Endodermal cell (in vitro differentiated cells): ENCODE data around the gene DMRT3. TPM values are rescaled to one million over a fixed set of nuclear protein-coding genes. Genes with fewer than 3 reads are reported as not detected.

Source experiments
- DNase-seq: peaks from one replicate; pipeline ENCODE4 v3.0.0-alpha.2; 2017
- H3K27ac ChIP-seq: 2 replicates; pipeline ENCODE4 v1.5.1; 2013; ENCODE audit warnings: mild to moderate bottlenecking, low read depth, low read length, moderate library complexity
- H3K27me3 ChIP-seq: 2 replicates; pipeline ENCODE4 v1.6.1; 2013; ENCODE audit warnings: mild to moderate bottlenecking, low read length, moderate library complexity; ENCODE audit not compliant: insufficient read depth, control insufficient read depth, poor library complexity, severe bottlenecking
- H3K36me3 ChIP-seq: 2 replicates; pipeline ENCODE4 v1.7.0; 2013; ENCODE audit warnings: mild to moderate bottlenecking, low read length, moderate library complexity; ENCODE audit not compliant: control insufficient read depth, insufficient read depth
- H3K4me1 ChIP-seq: one replicate; pipeline ENCODE4 v1.7.0; 2013; ENCODE audit warnings: low read length; ENCODE audit not compliant: control insufficient read depth, insufficient read depth
- H3K4me3 ChIP-seq: 2 replicates; pipeline ENCODE4 v1.5.1; 2013; ENCODE audit warnings: mild to moderate bottlenecking, low read length, moderate library complexity
- H3K9ac ChIP-seq: 2 replicates; pipeline ENCODE4 v1.6.1; 2013; ENCODE audit warnings: mild to moderate bottlenecking, low read length, moderate library complexity; ENCODE audit not compliant: poor library complexity, severe bottlenecking; ENCODE audit errors: extremely low read depth
- H3K9me3 ChIP-seq: 2 replicates; pipeline ENCODE4 v1.6.1; 2013; ENCODE audit warnings: mild to moderate bottlenecking, low read length, moderate library complexity; ENCODE audit not compliant: control insufficient read depth
- H3K27ac Mint-ChIP-seq: 2 replicates; pipeline ENCODE4 v1.8.0; 2020; ENCODE audit warnings: mixed read lengths
- H3K27me3 Mint-ChIP-seq: 2 replicates; pipeline ENCODE4 v1.8.0; 2021; ENCODE audit warnings: mild to moderate bottlenecking, mixed read lengths; ENCODE audit not compliant: insufficient read depth
- H3K36me3 Mint-ChIP-seq: 2 replicates; pipeline ENCODE4 v1.8.0; 2020; ENCODE audit warnings: low read depth, mixed read lengths
- H3K4me1 Mint-ChIP-seq: 2 replicates; pipeline ENCODE4 v1.8.0; 2020; ENCODE audit warnings: mixed read lengths
- H3K4me3 Mint-ChIP-seq: 2 replicates; pipeline ENCODE4 v1.8.0; 2020; ENCODE audit warnings: mild to moderate bottlenecking, moderate library complexity, mixed read lengths
- H3K9me3 Mint-ChIP-seq: 2 replicates; pipeline ENCODE4 v1.8.0; 2020; ENCODE audit warnings: mild to moderate bottlenecking, mixed read lengths
- CTCF ChIP-seq: fragments of 200-600 bp; sonication (generic); conservative IDR thresholded peaks from 2 replicates; pipeline ENCODE4 v1.5.0; 2021; ENCODE audit warnings: antibody characterized with exemption, mild to moderate bottlenecking
- WGBS, 2 experiments: methylation state at CpG; one replicate each; pipeline versions ENCODE4 v1.1.5 to v1.1.7; 2013; ENCODE audit warnings: missing lambda C conversion rate in 2 of 2, mixed read lengths in 1 of 2; ENCODE audit not compliant: insufficient coverage in 1 of 2, insufficient read length in 1 of 2; 5-methylcytosine and 5-hydroxymethylcytosine counted together
- total RNA-seq, 2 donors: library from RNA; stranded (reverse); fragmentation: NEBNext Ultra II Directional in 1 of 2; extraction: Animal tissue kit (Norgen Biotek cat#: 25700) in 1 of 2; gene quantifications; 2 replicates in 1 of 2; 3 replicates in 1 of 2; pipeline ENCODE4 v1.2.1, GENCODE V29; 2021

Gene DMRT3
- total RNA-seq, 2 donors from 2014 or later: not detected

DNA sequence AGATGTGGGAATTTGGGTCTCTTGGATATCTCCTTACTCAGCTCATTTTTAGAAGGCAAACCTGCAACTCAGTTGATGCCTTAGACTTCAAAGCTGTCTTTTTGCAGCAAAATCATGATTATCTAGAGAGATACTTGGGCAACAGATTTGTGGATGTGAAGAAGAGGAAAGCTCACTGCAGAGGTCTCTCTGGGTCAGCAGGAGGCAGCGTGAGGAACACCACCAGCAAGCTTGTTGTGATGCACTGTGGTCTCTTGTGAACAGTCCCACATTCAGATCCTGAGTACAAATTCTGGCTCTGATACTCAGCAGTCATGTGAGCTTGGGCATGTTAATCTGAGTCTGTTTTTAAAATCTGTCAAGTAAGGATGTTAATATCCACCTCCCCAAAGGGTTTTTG, 26.3 kb upstream of the DMRT3 start:
- H3K27ac ChIP-seq: no peak overlapping the region
- no peaks in the 10 kb centered on the region for H3K4me1 ChIP-seq
- peaks cover 2% of the 10 kb centered on the region for H3K27me3 Mint-ChIP-seq
- no peak overlapping the region for H3K27ac Mint-ChIP-seq
- H3K9me3 Mint-ChIP-seq: no peaks in the 10 kb centered on the region
- H3K4me1 Mint-ChIP-seq: no peaks in the 10 kb centered on the region
- TF ChIP-seq CTCF: peak; percentile 58
- no peak overlapping the region for H3K4me3 Mint-ChIP-seq
- no peaks in the 10 kb centered on the region for H3K27me3 ChIP-seq
- no peaks in the 10 kb centered on the region for H3K36me3 Mint-ChIP-seq
- H3K9ac ChIP-seq: no peak overlapping the region
- 95 to 100% methylated on average over 1 of the region's 1 CpG for WGBS, 2 experiments
- no peaks in the 10 kb centered on the region for H3K9me3 ChIP-seq
- H3K4me3 ChIP-seq: no peak overlapping the region
- H3K36me3 ChIP-seq: no peaks in the 10 kb centered on the region
- no peak for DNase-seq

DNA sequence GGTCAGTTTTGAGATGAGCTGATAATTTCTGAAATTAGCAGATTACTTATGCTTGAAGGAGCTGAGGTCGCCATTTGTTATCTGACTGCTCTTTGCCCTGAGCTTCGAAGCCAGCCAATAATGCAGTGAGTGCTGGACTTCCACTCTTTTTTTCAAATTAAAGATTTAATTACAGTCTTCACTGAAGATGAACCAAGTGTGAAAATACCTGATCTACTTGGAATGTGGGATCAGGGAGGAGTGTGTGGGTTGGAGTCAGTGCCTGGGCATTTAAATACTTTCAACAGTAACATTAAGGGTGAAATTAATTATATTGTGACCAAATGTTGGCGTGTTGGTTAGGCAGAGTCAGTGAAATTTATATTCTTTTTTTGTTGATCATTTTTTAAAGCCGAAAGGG, 23.9 kb upstream of the DMRT3 start:
- no peak for TF ChIP-seq CTCF
- Histone ChIP-seq H3K36me3 (no peaks in the 10 kb centered on the region), H3K27ac (no peak overlapping the region), H3K4me1 (no peaks in the 10 kb centered on the region), H3K4me3 (no peak overlapping the region), H3K27me3 (no peaks in the 10 kb centered on the region), H3K9me3 (no peaks in the 10 kb centered on the region), H3K9ac (no peak overlapping the region)
- Mint-ChIP-seq H3K4me3 (no peak overlapping the region), H3K4me1 (no peaks in the 10 kb centered on the region), H3K27ac (no peak overlapping the region), H3K27me3 (peaks cover 4% of the 10 kb centered on the region), H3K36me3 (no peaks in the 10 kb centered on the region), H3K9me3 (no peaks in the 10 kb centered on the region)
- DNase-seq: no peak
- 95 to 100% methylated on average over 1 to 4 of the region's 4 CpGs for WGBS, 2 experiments

- H3K27me3 Mint-ChIP-seq: peaks cover 44% of the 10 kb centered on the region
These were observed 17.4 kb upstream of the DMRT3 start for GRCh38 chr9:959105-959504.

More at GRCh38 chr9:959105-959504, 17.4 kb upstream of the DMRT3 start:
- no peak for DNase-seq
- Histone ChIP-seq H3K27me3 (peaks cover 30% of the 10 kb centered on the region), H3K4me3 (no peak overlapping the region), H3K9ac (no peak overlapping the region), H3K9me3 (no peaks in the 10 kb centered on the region), H3K4me1 (no peaks in the 10 kb centered on the region), H3K36me3 (no peaks in the 10 kb centered on the region), H3K27ac (no peak overlapping the region)
- Mint-ChIP-seq H3K4me1 (no peaks in the 10 kb centered on the region), H3K9me3 (no peaks in the 10 kb centered on the region), H3K27ac (no peak overlapping the region), H3K4me3 (no peak overlapping the region), H3K36me3 (no peaks in the 10 kb centered on the region)
- 93 to 94% methylated on average over 4 of the region's 4 CpGs for WGBS, 2 experiments
- no peak for TF ChIP-seq CTCF
